Hepatocyte (in vitro differentiated cells): ENCODE data around the gene SLC5A1.

Experiments used
- CTCF ChIP-seq: fragments of 200-600 bp; sonication (generic); IDR thresholded peaks from 2 replicates; pipeline ENCODE4 v1.5.1; 2016; ENCODE audit warnings: antibody characterized with exemption, mild to moderate bottlenecking; ENCODE audit not compliant: poor library complexity
- EZH2 ChIP-seq: fragments of 200-600 bp; sonication (generic); IDR thresholded peaks from 2 replicates; pipeline ENCODE4 v1.6.1; 2016; ENCODE audit warnings: antibody characterized with exemption, mild to moderate bottlenecking, borderline replicate concordance

GRCh38 chr22:32037236-32037635 lies 5.8 kb upstream of the SLC5A1 start:
- TF ChIP-seq CTCF = no peak
- no peak for TF ChIP-seq EZH2
